GM18498 (cell line): ENCODE measurements around the gene RPL11.
"Not testable (repeated sequence)": the region's sequence is repeated elsewhere in the genome, so short reads cannot be mapped to it uniquely, and the experiment has no call there.

Experiments
- ATAC-seq: cut with Tn5 transposase; IDR thresholded peaks from one replicate; pipeline ENCODE4 v1.9.1; 2021; ENCODE audit warnings: mild to moderate bottlenecking, moderate library complexity; ENCODE audit not compliant: unreplicated experiment

Gene RPL11

GRCh38 chr1:23691499-23692307, at the start of gene RPL11:
Gene RPL11 (plus strand): TSS chr1:23691806. CDS start chr1:23691824, 18 bp downstream.
- peak; percentile 90 for ATAC-seq

- ATAC-seq: no peak
These were observed 47.7 kb upstream of the RPL11 start for GRCh38 chr1:23643736-23644554.

GRCh38 chr1:23644555-23644866, 47.1 kb upstream of the RPL11 start:
- ATAC-seq: no peak

- ATAC-seq: no peak
These were observed 46.3 kb upstream of the RPL11 start for GRCh38 chr1:23645338-23645737.

GRCh38 chr1:23646091-23646490, 45.5 kb upstream of the RPL11 start:
- ATAC-seq: no peak

GRCh38 chr1:23646541-23646940, 45.1 kb upstream of the RPL11 start:
- ATAC-seq: no peak

GRCh38 chr1:23648576-23648975, 43.0 kb upstream of the RPL11 start:
- no peak for ATAC-seq

- ATAC-seq: not testable (repeated sequence)
These were observed 42.4 kb upstream of the RPL11 start for GRCh38 chr1:23649157-23649556.

- ATAC-seq: no peak
These were observed 41.1 kb upstream of the RPL11 start for GRCh38 chr1:23650344-23650990.

- no peak for ATAC-seq
These were observed 40.4 kb upstream of the RPL11 start for GRCh38 chr1:23651069-23651808.

GRCh38 chr1:23657659-23658275, 33.8 kb upstream of the RPL11 start:
- no peak for ATAC-seq

- no peak for ATAC-seq
These were observed 30.9 kb upstream of the RPL11 start for GRCh38 chr1:23660671-23661070.

- ATAC-seq: no peak
These were observed 29.7 kb upstream of the RPL11 start for GRCh38 chr1:23661887-23662286.

GRCh38 chr1:23664837-23665795, 26.5 kb upstream of the RPL11 start:
- no peak for ATAC-seq

GRCh38 chr1:23667411-23667810, 24.2 kb upstream of the RPL11 start:
- no peak for ATAC-seq

- no peak for ATAC-seq
These were observed 20.9 kb upstream of the RPL11 start for GRCh38 chr1:23670709-23671108.

GRCh38 chr1:23673086-23673813, 18.4 kb upstream of the RPL11 start:
- no peak for ATAC-seq

GRCh38 chr1:23679815-23680214, 11.8 kb upstream of the RPL11 start:
- ATAC-seq: no peak

- ATAC-seq: no peak
These were observed 8.7 kb upstream of the RPL11 start for GRCh38 chr1:23682946-23683345.
